NK-92 (cell line): ENCODE data around the gene KRT84.
"Not testable (repeated sequence)": the region's sequence is repeated elsewhere in the genome, so short reads cannot be mapped to it uniquely, and the experiment has no call there.

ENCODE experiments used
- DNase-seq: peaks from one replicate; lab custom pipeline; 2025; ENCODE audit not compliant: unreplicated experiment; lab: John Stamatoyannopoulos, UW

KRT84 gene

GRCh38 chr12:52345041-52345440 lies 40.4 kb downstream of the KRT84 start:
- DNase-seq, result not testable (repeated sequence)

DNA sequence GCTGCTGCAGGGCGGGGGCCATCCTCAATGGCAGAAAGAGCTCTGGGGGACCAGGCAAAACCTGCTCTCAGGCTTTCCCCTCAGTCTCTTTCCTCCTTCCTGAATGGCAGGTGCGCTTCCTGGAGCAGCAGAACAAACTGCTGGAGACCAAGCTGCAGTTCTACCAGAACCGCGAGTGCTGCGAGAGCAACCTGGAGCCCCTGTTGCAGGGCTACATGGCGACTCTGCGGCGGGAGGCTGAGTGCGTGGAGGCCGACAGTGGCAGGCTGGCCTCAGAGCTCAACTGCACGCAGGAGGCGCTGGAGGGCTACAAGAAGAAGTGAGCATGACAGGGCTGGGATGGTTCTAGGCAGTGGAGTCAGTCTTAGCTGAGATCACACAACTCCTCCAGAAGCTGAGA lies 41.3 kb downstream of the KRT84 start:
- no peak for DNase-seq

- DNase-seq, result no peak
These were observed 41.9 kb downstream of the KRT84 start for GRCh38 chr12:52343550-52343949.

DNA sequence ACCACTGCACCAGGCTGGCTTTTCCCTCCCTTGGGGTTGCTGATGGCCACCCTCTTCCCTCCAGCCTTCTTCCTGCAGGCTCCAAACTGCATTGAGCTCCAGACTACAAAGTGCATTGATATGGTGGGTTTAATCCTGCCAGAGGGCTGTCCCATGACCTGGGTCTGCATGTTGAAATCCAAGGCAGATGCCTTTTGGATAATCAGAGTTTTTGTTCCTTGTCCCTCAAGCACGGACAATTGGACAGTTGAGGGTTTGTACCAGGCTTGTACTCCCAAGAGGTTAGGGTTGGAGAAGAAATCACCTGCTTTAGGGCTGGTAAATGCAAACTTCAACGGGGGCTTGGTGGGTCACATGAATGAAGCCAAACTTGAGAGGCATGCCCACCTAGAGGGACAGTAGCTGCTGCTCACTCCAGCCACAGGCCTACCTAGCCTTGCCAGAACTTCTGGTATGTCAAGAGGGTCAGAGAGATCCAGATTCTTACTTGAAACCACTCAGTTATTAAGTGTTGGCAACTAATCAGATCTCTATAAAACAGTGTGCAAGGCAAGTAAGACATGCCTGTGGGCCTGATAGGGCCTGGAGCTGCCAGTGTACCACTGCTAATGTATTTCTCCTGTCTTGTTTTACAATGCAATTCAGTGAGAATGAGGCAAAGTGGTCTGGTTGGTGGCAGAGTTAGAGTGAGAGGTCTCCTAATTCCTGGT lies 42.5 kb downstream of the KRT84 start:
- DNase-seq, result no peak

DNA sequence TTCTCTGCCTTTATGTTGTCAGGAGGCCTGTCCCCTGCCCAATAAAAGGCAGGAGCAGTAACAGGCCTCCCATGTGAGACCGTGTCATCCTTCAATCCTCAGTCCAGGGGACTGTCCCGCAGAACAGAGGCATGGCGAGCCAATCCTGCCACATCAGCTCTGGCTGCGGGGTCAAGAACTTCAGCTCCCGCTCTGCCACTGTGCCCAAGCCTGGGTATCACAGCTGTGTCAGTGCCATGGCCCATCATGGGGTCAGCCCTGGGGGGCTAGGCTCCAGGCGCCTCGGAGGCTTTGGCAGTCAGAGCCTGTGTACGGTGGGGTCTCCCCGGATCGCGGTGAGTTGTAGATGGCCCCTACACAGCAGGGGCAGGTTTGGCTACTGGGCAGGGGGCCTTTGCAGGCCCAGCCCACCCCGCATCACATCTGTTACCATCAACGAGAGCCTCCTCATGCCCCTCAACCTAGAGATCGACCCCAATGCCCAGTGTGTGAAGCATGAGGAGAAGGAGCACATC lies 44.3 kb downstream of the KRT84 start:
- DNase-seq, result no peak

GRCh38 chr12:52338241-52338960 lies 47.1 kb downstream of the KRT84 start:
- no peak for DNase-seq

GRCh38 chr12:52337054-52337453 lies 48.4 kb downstream of the KRT84 start:
- no peak for DNase-seq

GRCh38 chr12:52336641-52337040 lies 48.8 kb downstream of the KRT84 start:
- no peak for DNase-seq

- DNase-seq, result no peak
These were observed 49.7 kb downstream of the KRT84 start for GRCh38 chr12:52335598-52336262.

- DNase-seq, result no peak
These were observed 51.3 kb downstream of the KRT84 start for GRCh38 chr12:52334185-52334584.

DNA sequence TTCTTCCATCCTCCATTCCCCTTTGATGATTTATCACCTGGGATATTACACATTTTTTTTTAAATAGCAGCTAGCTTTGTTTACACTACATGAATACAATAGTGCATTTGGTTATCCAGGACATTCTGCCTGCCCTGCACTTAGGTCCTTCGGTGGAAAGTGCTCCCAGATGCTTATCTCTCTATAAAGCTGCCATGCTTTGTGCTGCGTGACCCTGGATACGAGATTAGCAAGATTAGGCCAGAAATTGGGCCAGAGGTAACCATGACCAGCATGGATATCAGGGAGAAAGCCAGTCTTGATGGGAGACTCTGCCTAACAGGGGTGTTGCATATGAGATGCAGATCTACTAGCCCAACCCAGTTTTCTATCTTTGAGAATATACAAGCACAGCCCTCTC lies 52.1 kb downstream of the KRT84 start:
- no peak for DNase-seq

DNA sequence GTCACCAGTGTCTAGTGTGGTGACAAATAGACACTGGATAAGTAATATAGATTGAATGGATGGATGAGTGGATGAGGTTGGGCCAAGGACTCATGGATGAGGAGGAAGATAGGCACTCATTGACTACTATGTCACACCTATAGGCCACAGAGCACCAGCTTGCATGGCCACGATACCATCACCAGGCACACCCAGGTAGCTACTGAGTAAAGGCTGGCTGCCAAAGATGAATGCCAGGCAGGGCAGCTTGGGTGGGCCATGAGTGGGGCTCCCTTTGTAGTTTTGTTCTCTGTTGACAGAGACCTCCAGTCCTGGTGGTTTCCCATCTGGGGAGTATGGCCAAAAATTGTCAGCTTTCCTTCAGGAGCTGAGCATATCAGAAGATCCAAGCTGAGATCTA lies 53.1 kb downstream of the KRT84 start:
- DNase-seq, result no peak

DNA sequence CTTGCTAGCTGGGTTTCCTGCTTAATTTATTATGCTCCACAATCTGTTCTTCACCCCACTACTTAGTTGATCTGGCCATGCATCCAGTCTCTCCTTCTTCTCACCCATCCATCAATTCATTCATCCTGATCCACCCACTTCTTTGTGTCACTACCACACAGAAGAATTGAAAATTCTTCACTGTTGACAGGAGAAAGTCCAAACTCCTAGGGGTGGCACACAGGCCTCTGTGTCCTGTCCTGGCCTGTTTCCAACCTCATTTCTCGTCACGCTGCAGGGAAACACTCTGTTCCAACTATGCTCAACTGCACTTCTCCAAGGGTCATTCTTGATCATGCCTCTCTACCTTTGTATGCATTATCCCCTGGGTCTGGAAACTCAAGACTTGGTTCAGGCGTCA lies 53.6 kb downstream of the KRT84 start:
- DNase-seq, result no peak

- DNase-seq, result no peak
These were observed 54.4 kb downstream of the KRT84 start for GRCh38 chr12:52331039-52331438.

DNA sequence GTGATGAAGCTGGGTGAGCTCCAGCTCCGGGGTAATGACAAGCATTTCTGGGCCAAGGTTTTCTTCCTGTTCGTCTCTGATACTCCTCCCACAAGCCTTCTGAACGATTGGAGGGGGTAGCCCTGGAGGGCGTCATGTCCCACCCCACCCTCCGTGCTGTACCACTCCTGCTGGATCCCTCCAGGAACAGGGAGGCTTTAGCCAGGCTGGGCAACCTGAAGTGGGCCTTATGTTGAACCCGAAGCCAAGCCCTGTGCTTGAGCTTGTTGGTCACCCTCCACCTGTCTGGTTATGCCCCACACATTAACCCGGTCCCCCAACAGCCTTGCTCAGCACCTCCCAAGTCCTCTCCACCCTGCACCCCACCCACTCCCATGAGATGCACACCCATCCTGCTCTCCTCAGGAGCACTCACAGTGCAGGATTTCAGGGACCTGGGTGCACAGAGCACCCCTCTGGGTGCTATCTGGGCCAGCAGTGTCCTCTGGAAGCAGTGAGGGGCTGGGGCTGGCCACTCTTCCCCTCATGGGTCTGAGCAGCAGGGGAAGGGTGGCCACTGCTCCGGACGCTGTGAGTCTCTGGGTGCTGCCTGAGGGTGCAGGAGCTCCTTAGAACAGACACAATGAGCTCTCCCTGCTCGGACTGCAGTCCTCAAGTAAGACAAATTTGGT lies 57.5 kb downstream of the KRT84 start:
- no peak for DNase-seq
